ENCODE data around the gene CHPT1.
"Not testable (repeated sequence)": the region's sequence is repeated elsewhere in the genome, so short reads cannot be mapped to it uniquely, and the experiment has no call there.

DNA sequence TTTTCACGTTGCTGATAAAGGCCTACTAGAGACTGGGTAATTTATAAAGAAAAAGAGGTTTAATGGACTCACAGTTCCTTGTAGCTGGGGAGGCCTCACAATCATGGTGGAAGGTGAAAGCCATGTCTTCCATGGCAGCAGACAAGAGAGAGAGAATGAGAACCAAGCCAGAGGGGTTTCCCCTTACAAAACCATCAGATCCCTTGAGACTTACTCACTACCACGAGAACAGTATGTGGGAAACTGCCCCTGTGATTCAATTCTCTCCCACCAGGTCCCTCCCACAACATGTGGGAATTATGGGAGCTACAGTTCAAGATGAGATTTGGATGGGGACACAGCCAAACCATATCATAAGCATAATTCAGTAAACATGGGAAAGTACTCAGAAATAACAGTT, 36.8 kb upstream of the CHPT1 start:
- TF ChIP-seq, protein P1, sequence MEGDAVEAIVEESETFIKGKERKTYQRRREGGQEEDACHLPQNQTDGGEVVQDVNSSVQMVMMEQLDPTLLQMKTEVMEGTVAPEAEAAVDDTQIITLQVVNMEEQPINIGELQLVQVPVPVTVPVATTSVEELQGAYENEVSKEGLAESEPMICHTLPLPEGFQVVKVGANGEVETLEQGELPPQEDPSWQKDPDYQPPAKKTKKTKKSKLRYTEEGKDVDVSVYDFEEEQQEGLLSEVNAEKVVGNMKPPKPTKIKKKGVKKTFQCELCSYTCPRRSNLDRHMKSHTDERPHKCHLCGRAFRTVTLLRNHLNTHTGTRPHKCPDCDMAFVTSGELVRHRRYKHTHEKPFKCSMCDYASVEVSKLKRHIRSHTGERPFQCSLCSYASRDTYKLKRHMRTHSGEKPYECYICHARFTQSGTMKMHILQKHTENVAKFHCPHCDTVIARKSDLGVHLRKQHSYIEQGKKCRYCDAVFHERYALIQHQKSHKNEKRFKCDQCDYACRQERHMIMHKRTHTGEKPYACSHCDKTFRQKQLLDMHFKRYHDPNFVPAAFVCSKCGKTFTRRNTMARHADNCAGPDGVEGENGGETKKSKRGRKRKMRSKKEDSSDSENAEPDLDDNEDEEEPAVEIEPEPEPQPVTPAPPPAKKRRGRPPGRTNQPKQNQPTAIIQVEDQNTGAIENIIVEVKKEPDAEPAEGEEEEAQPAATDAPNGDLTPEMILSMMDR (IDR thresholded peaks at IDR 0.05), result not testable (repeated sequence)
- TF ChIP-seq ZFX (IDR thresholded peaks at IDR 0.05; ENCODE audit: borderline replicate concordance), result not testable (repeated sequence)

Data from 22Rv1 (cell line).